Limb (tissue), 2 donors: Measurements from ENCODE around the gene PCP4L1.

ENCODE experiments used
- DNase-seq, 2 donors: peaks; one replicate each; pipeline ENCODE4 v3.0.0-alpha.2; 2016; ENCODE audit errors: extremely low spot score in 2 of 2

Gene PCP4L1

GRCh38 chr1:161266836-161267235, 8.3 kb downstream of the PCP4L1 start:
- DNase-seq = no peak

GRCh38 chr1:161267321-161267720, 8.8 kb downstream of the PCP4L1 start:
- no peak for DNase-seq

GRCh38 chr1:161273402-161273801, 14.9 kb downstream of the PCP4L1 start:
- no peak for DNase-seq

GRCh38 chr1:161274874-161275273, 16.3 kb downstream of the PCP4L1 start:
- DNase-seq = no peak

- DNase-seq = no peak
These were observed 24.4 kb downstream of the PCP4L1 start for GRCh38 chr1:161282991-161283390.

- DNase-seq = no peak
These were observed 26.6 kb downstream of the PCP4L1 start for GRCh38 chr1:161285113-161285512.

- DNase-seq = no peak
These were observed 27.0 kb downstream of the PCP4L1 start for GRCh38 chr1:161285521-161285920.

- no peak for DNase-seq
These were observed 29.0 kb downstream of the PCP4L1 start for GRCh38 chr1:161287482-161288054.

- no peak for DNase-seq
These were observed 32.2 kb downstream of the PCP4L1 start for GRCh38 chr1:161290779-161291178.

GRCh38 chr1:161297415-161297814, 38.9 kb downstream of the PCP4L1 start:
- DNase-seq = no peak

- DNase-seq = no peak
These were observed 39.6 kb downstream of the PCP4L1 start for GRCh38 chr1:161298116-161298515.

- no peak for DNase-seq
These were observed 40.8 kb downstream of the PCP4L1 start for GRCh38 chr1:161299347-161299746.

GRCh38 chr1:161300478-161300877, 41.9 kb downstream of the PCP4L1 start:
- DNase-seq = no peak

GRCh38 chr1:161304927-161305866, 46.7 kb downstream of the PCP4L1 start:
- DNase-seq = no peak

- peak; percentile 35 to 86 for DNase-seq
These were observed 47.4 kb downstream of the PCP4L1 start for GRCh38 chr1:161305867-161306519.

- DNase-seq = no peak
These were observed 48.8 kb downstream of the PCP4L1 start for GRCh38 chr1:161307230-161307768.

- no peak for DNase-seq
These were observed 49.5 kb downstream of the PCP4L1 start for GRCh38 chr1:161307892-161308638.

- peak in 1 of 2 donors; percentile 36 for DNase-seq
These were observed 51.3 kb downstream of the PCP4L1 start, which contains the start of gene MPZ for GRCh38 chr1:161309868-161310267. Gene MPZ (minus strand): TSS chr1:161309968. CDS start chr1:161309905, 63 bp downstream.

GRCh38 chr1:161311595-161312181, 53.1 kb downstream of the PCP4L1 start:
- no peak for DNase-seq

GRCh38 chr1:161313554-161314200, 55.1 kb downstream of the PCP4L1 start:
- DNase-seq = peak in 1 of 2 donors; percentile 30
